Measurements from ENCODE around the gene KIAA1191. TPM values are rescaled to one million over a fixed set of nuclear protein-coding genes. Genes with fewer than 3 reads are reported as not detected.

Gene KIAA1191
- total and polyA plus RNA-seq, 2 of the 8 experiments (the other 6 are each of a cell fraction or from before 2014, with no cell fraction given): 86.4 to 88.0 TPM

DNA sequence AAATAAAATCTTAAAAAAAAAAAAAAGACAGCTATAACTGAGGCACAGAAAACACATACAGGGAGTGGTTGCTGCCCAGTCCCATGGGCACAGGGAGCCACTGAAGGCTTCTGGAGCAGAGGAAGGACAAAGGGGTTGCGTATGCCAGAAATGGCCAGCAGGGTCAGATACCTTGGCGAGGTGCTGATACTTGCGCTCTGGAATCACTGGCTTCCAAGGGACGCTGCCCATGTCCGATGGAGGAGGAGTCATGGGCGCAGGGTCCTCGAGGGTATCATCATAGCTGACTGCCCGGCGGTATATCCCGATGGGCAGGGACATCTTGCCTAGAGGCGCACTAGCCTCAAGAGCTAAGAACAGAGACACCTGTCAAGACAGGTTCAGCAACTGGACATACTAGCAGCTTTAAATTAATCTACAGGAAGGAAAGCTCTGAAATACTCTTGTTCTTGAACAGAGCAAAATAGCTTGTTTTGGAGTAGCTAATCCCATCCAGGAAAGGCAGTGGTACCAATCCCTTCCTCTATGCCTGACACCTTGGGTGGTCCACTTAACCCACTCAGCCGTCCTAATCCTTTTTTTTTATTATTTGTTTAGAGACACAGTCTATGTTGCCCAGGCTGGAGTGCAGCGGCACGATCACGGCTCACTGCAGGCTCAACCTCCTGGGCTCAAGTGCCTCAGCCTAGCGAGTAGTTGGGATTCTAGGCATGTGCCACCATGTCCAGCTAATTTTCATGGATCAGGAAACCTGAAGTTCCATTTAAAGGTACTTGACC lies 6.0 kb downstream of the KIAA1191 start:
- H3K18ac ChIP-seq (ENCODE audit: extremely low read depth, low read length): no peak overlapping the region
- H3K27me3 ChIP-seq (replicated peaks in 1 of 4; ENCODE audit: control insufficient read depth in 3 of 4, extremely low read depth in 1 of 4, insufficient read depth in 3 of 4, low read length in 3 of 4): no peaks in the 10 kb centered on the region
- H3K4me1 ChIP-seq (replicated peaks in 1 of 4; ENCODE audit: control insufficient read depth in 3 of 4, insufficient read depth in 4 of 4, low read length in 3 of 4): no peaks in the 10 kb centered on the region; a peak in 1 of 7 replicates
- peaks cover 11 to 31% of the 10 kb centered on the region in 2 experiments for H4K20me1 ChIP-seq (replicated peaks in 1 of 2; ENCODE audit: control insufficient read depth in 1 of 2, insufficient read depth in 2 of 2, low read length in 2 of 2)
- no peak overlapping the region for H2AK5ac ChIP-seq (ENCODE audit: low read depth, low read length)
- H4K91ac ChIP-seq (replicated peaks; ENCODE audit: insufficient read length, low read length): no peak overlapping the region
- H3K4me2 ChIP-seq (ENCODE audit: insufficient read depth in 1 of 2, low read depth in 2 of 2, low read length in 2 of 2): no peak overlapping the region
- DNase-seq (ENCODE audit: low read depth in 1 of 2, low spot score in 2 of 2) (no peak), FAIRE-seq (no peak)
- no peak overlapping the region for H3K4ac ChIP-seq (replicated peaks; ENCODE audit: insufficient read length, low read depth, low read length)
- TF ChIP-seq SIRT6 (IDR thresholded peaks at IDR 0.05; ENCODE audit: low read length) (no peak), RAD21 (IDR thresholded peaks at IDR 0.05 in 1 of 2, conservative IDR thresholded peaks at IDR 0.05 in 1 of 2; ENCODE audit: low read depth in 2 of 2, low read length in 2 of 2) (peak in 1 of 2 experiments; percentile 27; a peak in 1 of 4 replicates), NRF1 (IDR thresholded peaks at IDR 0.05; ENCODE audit: low read depth, low read length) (no peak), GABPA (IDR thresholded peaks at IDR 0.05; ENCODE audit: borderline replicate concordance, insufficient read depth, low read length) (no peak)
- TF ChIP-seq, protein P1, sequence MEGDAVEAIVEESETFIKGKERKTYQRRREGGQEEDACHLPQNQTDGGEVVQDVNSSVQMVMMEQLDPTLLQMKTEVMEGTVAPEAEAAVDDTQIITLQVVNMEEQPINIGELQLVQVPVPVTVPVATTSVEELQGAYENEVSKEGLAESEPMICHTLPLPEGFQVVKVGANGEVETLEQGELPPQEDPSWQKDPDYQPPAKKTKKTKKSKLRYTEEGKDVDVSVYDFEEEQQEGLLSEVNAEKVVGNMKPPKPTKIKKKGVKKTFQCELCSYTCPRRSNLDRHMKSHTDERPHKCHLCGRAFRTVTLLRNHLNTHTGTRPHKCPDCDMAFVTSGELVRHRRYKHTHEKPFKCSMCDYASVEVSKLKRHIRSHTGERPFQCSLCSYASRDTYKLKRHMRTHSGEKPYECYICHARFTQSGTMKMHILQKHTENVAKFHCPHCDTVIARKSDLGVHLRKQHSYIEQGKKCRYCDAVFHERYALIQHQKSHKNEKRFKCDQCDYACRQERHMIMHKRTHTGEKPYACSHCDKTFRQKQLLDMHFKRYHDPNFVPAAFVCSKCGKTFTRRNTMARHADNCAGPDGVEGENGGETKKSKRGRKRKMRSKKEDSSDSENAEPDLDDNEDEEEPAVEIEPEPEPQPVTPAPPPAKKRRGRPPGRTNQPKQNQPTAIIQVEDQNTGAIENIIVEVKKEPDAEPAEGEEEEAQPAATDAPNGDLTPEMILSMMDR (IDR thresholded peaks at IDR 0.05; ENCODE audit: control extremely low read depth in 1 of 3, insufficient read depth in 1 of 3, low read depth in 1 of 3, low read length in 3 of 3): peak; percentile 11 to 55 (median 41); a peak in 3 of 4 replicates
- CTCF ChIA-PET (ENCODE audit: partially characterized antibody): interaction anchor here (0.6 to 1.9 kb wide), 11 partner anchors 9 to 98 kb away, joined by 3 to 6 read pairs (median 4); no protein-coding TSS in a partner anchor
- no peak overlapping the region for H4K8ac ChIP-seq (ENCODE audit: extremely low read depth, insufficient read depth, low read length)
- no peak overlapping the region for H2AFZ ChIP-seq (ENCODE audit: low read length)
- H3K9ac ChIP-seq (replicated peaks in 1 of 4; ENCODE audit: extremely low read depth in 1 of 4, low read depth in 3 of 4, low read length in 3 of 4): no peak overlapping the region
- no peak overlapping the region for H2BK5ac ChIP-seq (ENCODE audit: low read depth, low read length)
- no peak overlapping the region for H3K23ac ChIP-seq (ENCODE audit: insufficient read length)
- no peak overlapping the region for H2BK15ac ChIP-seq (ENCODE audit: low read length)
- WGBS, 2 experiments (ENCODE audit: extremely low coverage in 1 of 2, insufficient coverage in 1 of 2, insufficient read length in 1 of 2, insufficient replicate concordance in 2 of 2, low coverage in 1 of 2, low lambda C conversion rate in 2 of 2, missing lambda C conversion rate in 1 of 2): 95% methylated on average over 16 of the region's 16 CpGs; no CpG with 5 or more reads in 1 of the 2 experiments
- H3K79me1 ChIP-seq (ENCODE audit: low read depth, low read length): peaks cover 19% of the 10 kb centered on the region
- H2BK20ac ChIP-seq (ENCODE audit: low read length): no peak overlapping the region
- no peak overlapping the region for H2BK12ac ChIP-seq (ENCODE audit: low read depth, low read length)
- no peaks in the 10 kb centered on the region for H3K9me3 ChIP-seq (ENCODE audit: insufficient read depth in 2 of 2, low read depth in 1 of 2, low read length in 1 of 2)
- peaks cover 14 to 71% (median 32%) of the 10 kb centered on the region in 4 experiments for H3K36me3 ChIP-seq (ENCODE audit: control insufficient read depth in 2 of 4, insufficient read depth in 4 of 4, low read length in 3 of 4)
- no peaks in the 10 kb centered on the region for H3K23me2 ChIP-seq (ENCODE audit: low read depth, low read length)
- peaks cover 9 to 71% of the 10 kb centered on the region in 2 experiments for H3K79me2 ChIP-seq (ENCODE audit: control insufficient read depth in 1 of 2, insufficient read depth in 2 of 2, low read length in 2 of 2)
- 0 out of 2 replicates have a peak overlapping the region, but pooled peaks have one; percentile 52 for H3K27ac ChIP-seq (ENCODE audit: low read depth, low read length)
- H3K4me3 ChIP-seq (ENCODE audit: extremely low read depth in 1 of 4, insufficient read depth in 2 of 4, low read depth in 3 of 4, low read length in 4 of 4): no peak overlapping the region
- H3K14ac ChIP-seq (ENCODE audit: insufficient read length): no peak overlapping the region
- H4K5ac ChIP-seq (ENCODE audit: insufficient read length, low read depth, low read length): no peak overlapping the region
- no peak overlapping the region for H3K56ac ChIP-seq (replicated peaks; ENCODE audit: insufficient read length, low read depth, low read length)
- no peak overlapping the region for H2BK120ac ChIP-seq (replicated peaks; ENCODE audit: low read depth, low read length)
- POLR2A ChIA-PET (ENCODE audit: partially characterized antibody): interaction anchor here (0.7 to 2.0 kb wide), 4 partner anchors 11 to 530 kb away, joined by 3 to 5 read pairs (median 4); partner anchors contain the start of gene RNF44
